Vagina (tissue), 2 donors: ENCODE measurements around the gene TMEM54. TPM values are rescaled to one million over a fixed set of nuclear protein-coding genes. Genes with fewer than 3 reads are reported as not detected.
A peak's percentile ranks its signal among the peaks of the same experiment; 100 is the strongest.

Experiments used
- DNase-seq, 2 donors: peaks; one replicate each; pipeline ENCODE4 v3.0.0-alpha.2; 2017; ENCODE audit errors: extremely low spot score in 2 of 2
- H3K27ac ChIP-seq: fragments of 200-600 bp; sonication (generic); one replicate; pipeline ENCODE4 v1.5.1; 2019
- H3K27me3 ChIP-seq: fragments of 200-600 bp; sonication (generic); one replicate; pipeline ENCODE4 v1.5.1; 2019
- H3K36me3 ChIP-seq, 2 donors: fragments of 200-600 bp; sonication (generic); one replicate each; pipeline ENCODE4 v1.5.1; 2017 to 2019
- H3K4me1 ChIP-seq: fragments of 200-600 bp; sonication (generic); one replicate; pipeline ENCODE4 v1.5.1; 2019
- H3K4me3 ChIP-seq, 2 donors: fragments of 200-600 bp; sonication (generic); 1 replicate in 1 of 2; 2 replicates in 1 of 2; pipeline ENCODE4 v1.5.1; 2016 to 2019
- H3K9me3 ChIP-seq: fragments of 200-600 bp; sonication (generic); one replicate; pipeline ENCODE4 v1.5.1; 2019
- POLR2A ChIP-seq, 2 donors: fragments of 450-650 bp; IDR thresholded peaks; one replicate each; pipeline ENCODE4 v1.6.1; 2017; ENCODE audit warnings: antibody characterized with exemption in 2 of 2, mild to moderate bottlenecking in 2 of 2, moderate library complexity in 2 of 2
- POLR2AphosphoS5 ChIP-seq, 2 donors: sonication (generic); formaldehyde crosslinking; IDR thresholded peaks; one replicate each; pipeline ENCODE4 v1.9.0; 2017; ENCODE audit warnings: antibody characterized with exemption in 2 of 2, mild to moderate bottlenecking in 2 of 2, low read depth in 1 of 2; ENCODE audit not compliant: insufficient read depth in 1 of 2
- intact Hi-C: fragments of 100-400 bp; cut with DNase I; formaldehyde crosslinking; loops from one replicate; pipeline ENCODE4 v1.15.1; 2023
- total RNA-seq: library from RNA; depleted of rRNA; stranded (reverse); fragments of >200 nt; gene quantifications from one replicate; pipeline ENCODE4 v1.2.3, GENCODE V29; 2016
- TF ChIP-seq, protein P1 (sequence below), 3 experiments: fragments of 450-650 bp in 2 of 3; fragments of 200-600 bp in 1 of 3; sonication (generic) in 1 of 3; IDR thresholded peaks; one replicate each; pipeline ENCODE4 v1.5.1; 2017 to 2019; ENCODE audit warnings: antibody characterized with exemption in 3 of 3, mild to moderate bottlenecking in 2 of 3, moderate library complexity in 2 of 3

TMEM54 gene
- total RNA-seq, 1 donor from 2014 or later, result 36.1 TPM

DNA sequence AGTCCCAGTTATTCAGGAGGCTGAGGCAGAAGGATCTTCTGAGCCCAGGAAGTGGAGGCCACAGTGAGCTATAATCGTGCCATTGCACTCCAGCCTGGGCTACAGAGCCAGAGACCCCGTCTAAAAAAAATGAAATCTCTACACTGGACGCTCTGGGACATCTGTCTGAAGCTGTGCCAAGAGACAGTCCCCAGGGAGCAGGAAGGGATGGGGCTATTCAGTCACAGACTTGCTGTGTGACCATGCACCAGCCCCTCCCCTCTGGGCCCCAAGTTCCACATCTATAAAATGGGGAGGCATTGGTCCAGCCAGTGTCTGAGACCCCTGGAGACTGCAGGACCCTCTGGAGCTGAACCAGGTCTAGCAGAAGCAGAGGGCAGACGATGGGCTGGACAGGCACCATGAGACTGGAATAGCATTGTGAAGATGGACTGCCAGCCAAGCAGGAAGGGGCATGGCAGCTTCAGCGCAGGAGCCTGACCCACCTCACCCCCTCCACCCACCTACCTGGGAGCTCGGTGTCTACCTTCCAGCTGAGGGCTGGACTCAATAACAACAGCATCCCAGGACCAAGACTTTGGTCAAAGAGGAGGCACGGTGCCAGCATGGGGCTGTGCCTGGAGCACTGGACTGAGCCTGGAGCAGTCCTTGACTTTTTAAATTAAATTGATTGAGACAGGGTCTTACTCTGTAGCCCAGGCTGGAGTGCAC is 1.4 kb downstream of the TMEM54 start:
- Histone ChIP-seq H3K9me3 (no peaks in the 10 kb centered on the region), H3K27me3 (no peaks in the 10 kb centered on the region), H3K4me1 (peaks cover 19% of the 10 kb centered on the region), H3K27ac (no peak overlapping the region), H3K36me3 (no peaks in the 10 kb centered on the region), H3K4me3 (peak overlapping the region in 1 of 2 donors; percentile 89)
- intact Hi-C loops, result no loop called here
- no peak for DNase-seq
- TF ChIP-seq POLR2AphosphoS5 (IDR thresholded peaks at IDR 0.05; ENCODE audit: insufficient read depth in 1 of 2, low read depth in 1 of 2) (no peak), POLR2A (IDR thresholded peaks at IDR 0.05) (no peak)
- TF ChIP-seq, protein P1, sequence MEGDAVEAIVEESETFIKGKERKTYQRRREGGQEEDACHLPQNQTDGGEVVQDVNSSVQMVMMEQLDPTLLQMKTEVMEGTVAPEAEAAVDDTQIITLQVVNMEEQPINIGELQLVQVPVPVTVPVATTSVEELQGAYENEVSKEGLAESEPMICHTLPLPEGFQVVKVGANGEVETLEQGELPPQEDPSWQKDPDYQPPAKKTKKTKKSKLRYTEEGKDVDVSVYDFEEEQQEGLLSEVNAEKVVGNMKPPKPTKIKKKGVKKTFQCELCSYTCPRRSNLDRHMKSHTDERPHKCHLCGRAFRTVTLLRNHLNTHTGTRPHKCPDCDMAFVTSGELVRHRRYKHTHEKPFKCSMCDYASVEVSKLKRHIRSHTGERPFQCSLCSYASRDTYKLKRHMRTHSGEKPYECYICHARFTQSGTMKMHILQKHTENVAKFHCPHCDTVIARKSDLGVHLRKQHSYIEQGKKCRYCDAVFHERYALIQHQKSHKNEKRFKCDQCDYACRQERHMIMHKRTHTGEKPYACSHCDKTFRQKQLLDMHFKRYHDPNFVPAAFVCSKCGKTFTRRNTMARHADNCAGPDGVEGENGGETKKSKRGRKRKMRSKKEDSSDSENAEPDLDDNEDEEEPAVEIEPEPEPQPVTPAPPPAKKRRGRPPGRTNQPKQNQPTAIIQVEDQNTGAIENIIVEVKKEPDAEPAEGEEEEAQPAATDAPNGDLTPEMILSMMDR (IDR thresholded peaks at IDR 0.05), result no peak

DNA sequence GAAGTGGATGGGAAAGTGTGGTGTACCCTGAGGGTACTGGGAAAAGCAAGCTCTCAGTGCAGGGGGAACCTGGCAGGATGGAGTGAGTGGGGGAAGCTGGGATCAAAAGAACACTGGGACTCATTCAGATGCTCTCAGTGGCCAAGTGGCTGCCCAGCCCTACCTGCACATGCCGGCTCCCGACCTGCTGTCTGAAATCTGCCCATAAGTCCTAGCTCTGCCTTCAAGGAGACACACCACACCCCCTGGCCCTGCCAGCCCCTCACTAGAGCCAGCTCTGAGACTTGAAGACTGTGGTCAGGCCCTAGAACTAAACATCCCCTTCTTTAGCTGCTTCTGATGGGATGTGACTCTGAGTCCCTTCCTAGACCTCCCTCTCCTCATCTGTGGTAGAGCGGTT is 2.2 kb downstream of the TMEM54 start:
- no peak for TF ChIP-seq POLR2AphosphoS5 (IDR thresholded peaks at IDR 0.05; ENCODE audit: insufficient read depth in 1 of 2, low read depth in 1 of 2)
- TF ChIP-seq POLR2A (IDR thresholded peaks at IDR 0.05), result no peak
- TF ChIP-seq, protein P1 (IDR thresholded peaks at IDR 0.05), result no peak
- Histone ChIP-seq H3K9me3 (no peaks in the 10 kb centered on the region), H3K36me3 (no peaks in the 10 kb centered on the region), H3K4me1 (peaks cover 23% of the 10 kb centered on the region), H3K27ac (no peak overlapping the region), H3K4me3 (no peak overlapping the region), H3K27me3 (no peaks in the 10 kb centered on the region)
- intact Hi-C loops, result no loop called here
- no peak for DNase-seq

DNA sequence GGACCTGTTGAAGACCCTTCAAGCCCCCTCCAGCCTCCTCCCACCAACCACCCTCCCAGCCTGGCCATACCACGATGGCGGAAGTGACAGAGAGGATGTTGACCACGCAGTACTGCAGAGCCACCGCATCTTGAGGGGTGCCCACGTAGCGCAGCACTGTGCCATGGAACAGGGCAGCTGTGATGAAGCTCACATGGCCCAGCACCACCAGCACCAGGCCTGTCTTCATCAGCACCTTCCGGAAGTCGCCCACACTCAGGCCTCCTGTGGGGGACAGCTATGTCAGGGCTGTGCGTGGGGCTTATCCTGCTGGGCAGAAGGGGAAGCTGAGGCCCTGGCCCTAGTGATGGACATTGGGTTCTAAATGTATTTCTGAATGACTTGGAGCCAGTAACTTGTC is 3.1 kb downstream of the TMEM54 start:
- H3K9me3 ChIP-seq, result no peaks in the 10 kb centered on the region
- DNase-seq, result no peak
- TF ChIP-seq POLR2AphosphoS5 (IDR thresholded peaks at IDR 0.05; ENCODE audit: insufficient read depth in 1 of 2, low read depth in 1 of 2), result no peak
- no peak for TF ChIP-seq POLR2A (IDR thresholded peaks at IDR 0.05)
- TF ChIP-seq, protein P1 (IDR thresholded peaks at IDR 0.05), result no peak
- H3K4me3 ChIP-seq, result no peak overlapping the region
- no peaks in the 10 kb centered on the region for H3K27me3 ChIP-seq
- H3K36me3 ChIP-seq, result no peaks in the 10 kb centered on the region
- intact Hi-C loops, result no loop called here
- no peak overlapping the region for H3K27ac ChIP-seq
- H3K4me1 ChIP-seq, result peaks cover 32% of the 10 kb centered on the region

DNA sequence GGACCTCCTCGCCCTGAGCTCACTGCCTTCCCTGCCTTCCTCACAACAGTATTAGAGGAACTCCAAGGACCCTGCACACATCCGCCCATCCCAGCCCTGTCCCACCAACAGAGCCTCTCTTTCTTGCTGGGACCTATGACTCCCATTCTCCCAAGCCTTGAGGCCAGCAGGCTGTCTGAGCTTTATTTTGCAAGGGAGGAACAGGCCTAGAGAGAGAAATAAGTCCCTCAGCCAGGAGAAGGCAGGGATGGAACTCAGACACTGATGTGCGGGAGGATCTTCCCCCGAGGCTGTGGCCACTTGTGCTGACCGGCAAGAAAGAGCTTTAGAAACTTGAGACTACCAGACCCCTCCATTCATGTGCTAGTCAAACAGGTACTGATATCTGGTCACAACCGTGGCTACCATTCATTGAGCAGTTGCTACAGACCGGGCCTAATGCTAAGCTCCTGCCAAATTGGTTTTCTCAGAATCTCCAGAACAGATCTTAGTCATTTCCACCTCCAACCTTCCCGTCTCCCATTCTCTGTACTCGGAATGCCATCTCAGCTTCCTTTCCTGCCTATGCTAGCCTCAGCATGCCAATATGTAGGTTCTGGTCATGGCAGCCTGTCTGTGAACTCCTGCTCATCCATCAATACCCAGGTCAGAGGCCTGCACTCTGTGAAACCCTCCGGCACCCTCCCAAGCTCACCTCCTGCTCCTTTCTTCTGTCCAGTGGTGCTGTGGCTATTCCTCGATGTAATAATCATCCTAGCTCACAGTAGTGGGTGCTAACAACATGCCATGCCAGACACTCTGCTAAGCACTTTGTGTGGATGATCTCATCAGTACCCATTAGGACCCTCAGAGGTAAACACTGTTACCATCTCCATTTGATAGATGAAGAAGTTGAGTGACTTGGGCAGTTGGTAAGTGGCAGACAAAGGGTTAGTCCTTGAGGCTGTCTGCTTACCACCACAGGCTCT is 3.8 kb downstream of the TMEM54 start:
- intact Hi-C loops, result no loop called here
- no peaks in the 10 kb centered on the region for H3K36me3 ChIP-seq
- no peak overlapping the region for H3K4me3 ChIP-seq
- H3K27ac ChIP-seq, result no peak overlapping the region
- DNase-seq, result peak in 1 of 2 donors; percentile 67
- H3K9me3 ChIP-seq, result no peaks in the 10 kb centered on the region
- TF ChIP-seq, protein P1 (IDR thresholded peaks at IDR 0.05), result no peak
- no peaks in the 10 kb centered on the region for H3K27me3 ChIP-seq
- H3K4me1 ChIP-seq, result peaks cover 39% of the 10 kb centered on the region
